ENCODE data around the gene AMOTL2.

AMOTL2 gene

GRCh38 chr3:134374105-134374790 lies at the start of gene AMOTL2:
Gene AMOTL2, minus strand, starts transcription at chr3:134374447. Its CDS starts 3,014 bp downstream, at chr3:134371433.
- DNase-seq, result no peak

GRCh38 chr3:134423153-134423552 lies 48.9 kb upstream of the AMOTL2 start:
- DNase-seq, result no peak

- DNase-seq, result no peak
Measured at GRCh38 chr3:134419960-134420321, 45.7 kb upstream of the AMOTL2 start.

- no peak for DNase-seq
Measured at GRCh38 chr3:134419214-134419959, 45.1 kb upstream of the AMOTL2 start.

- no peak for DNase-seq
Measured at GRCh38 chr3:134409041-134409440, 34.8 kb upstream of the AMOTL2 start.

GRCh38 chr3:134407239-134407625 lies 33.0 kb upstream of the AMOTL2 start:
- no peak for DNase-seq

- DNase-seq, result no peak
Measured at GRCh38 chr3:134406331-134407238, 32.3 kb upstream of the AMOTL2 start.

GRCh38 chr3:134404366-134404885 lies 30.2 kb upstream of the AMOTL2 start:
- DNase-seq, result no peak

GRCh38 chr3:134397755-134398154 lies 23.5 kb upstream of the AMOTL2 start:
- no peak for DNase-seq

- DNase-seq, result no peak
Measured at GRCh38 chr3:134395103-134395502, 20.9 kb upstream of the AMOTL2 start.

GRCh38 chr3:134394380-134394779 lies 20.1 kb upstream of the AMOTL2 start:
- no peak for DNase-seq

- no peak for DNase-seq
Measured at GRCh38 chr3:134393074-134393473, 18.8 kb upstream of the AMOTL2 start.

GRCh38 chr3:134392336-134392983 lies 18.2 kb upstream of the AMOTL2 start:
- no peak for DNase-seq

GRCh38 chr3:134389865-134390264 lies 15.6 kb upstream of the AMOTL2 start:
- no peak for DNase-seq

- DNase-seq, result no peak
Measured at GRCh38 chr3:134388788-134389485, 14.7 kb upstream of the AMOTL2 start.

GRCh38 chr3:134388292-134388691 lies 14.0 kb upstream of the AMOTL2 start:
- DNase-seq, result no peak

GRCh38 chr3:134387293-134387692 lies 13.0 kb upstream of the AMOTL2 start:
- no peak for DNase-seq

- DNase-seq, result no peak
Measured at GRCh38 chr3:134384963-134385362, 10.7 kb upstream of the AMOTL2 start.

- no peak for DNase-seq
Measured at GRCh38 chr3:134381831-134382442, 7.7 kb upstream of the AMOTL2 start.

- DNase-seq, result no peak
Measured at GRCh38 chr3:134381076-134381475, 6.8 kb upstream of the AMOTL2 start.

- DNase-seq, result no peak
Measured at GRCh38 chr3:134380249-134380648, 6.0 kb upstream of the AMOTL2 start.

GRCh38 chr3:134378818-134379217 lies 4.6 kb upstream of the AMOTL2 start:
- no peak for DNase-seq
